ENCODE measurements around the gene MPZL2. TPM values are rescaled to one million over a fixed set of nuclear protein-coding genes. Genes with fewer than 3 reads are reported as not detected.
"Not testable (repeated sequence)": the region's sequence is repeated elsewhere in the genome, so short reads cannot be mapped to it uniquely, and the experiment has no call there.

MPZL2 gene
- 1.4 TPM for total RNA-seq

DNA sequence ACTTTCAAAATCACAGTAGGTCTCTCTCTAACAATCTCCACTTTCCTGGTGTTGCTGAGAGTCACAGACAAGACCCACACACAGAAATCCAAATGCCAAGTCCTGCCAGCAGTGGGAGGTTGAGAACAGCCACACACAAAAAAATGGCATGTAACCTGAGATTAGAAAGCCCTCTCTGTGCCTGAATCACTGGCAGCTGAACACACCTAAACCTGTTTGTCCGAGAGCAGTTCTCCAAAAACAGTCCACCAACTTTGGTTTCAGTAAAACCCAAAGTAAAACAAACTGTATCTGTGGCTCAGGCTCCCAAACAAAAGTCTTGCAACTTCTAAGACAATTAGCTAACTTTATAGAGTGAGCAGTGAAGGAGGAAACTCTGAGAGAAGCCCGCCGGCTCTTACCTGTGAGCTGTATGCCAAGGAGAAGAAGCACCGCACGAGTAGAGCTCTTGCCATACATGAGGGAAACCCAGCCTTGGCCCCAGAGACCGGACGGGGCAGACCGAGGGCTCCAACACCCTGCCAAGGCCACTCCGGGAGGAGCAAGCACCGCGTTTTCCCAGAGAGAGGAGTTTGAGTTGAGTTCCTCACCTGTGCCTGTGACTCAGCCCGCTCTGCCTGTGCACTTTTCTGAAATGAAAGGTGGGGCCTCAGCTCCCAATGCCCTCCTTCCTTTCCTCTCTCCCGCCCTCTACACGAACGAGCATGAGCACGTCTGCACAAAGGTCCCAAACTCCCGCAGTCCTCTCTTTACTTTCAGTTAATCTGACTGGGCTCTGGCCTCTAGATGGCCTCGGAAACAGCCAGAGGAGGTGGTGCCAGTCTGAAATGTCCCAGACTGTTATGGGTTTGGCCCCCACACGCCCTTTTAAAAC, at the start of gene MPZL2:
MPZL2 (minus strand) TSS at position 603 of the 874 bp plus-strand sequence; CDS start at position 459, 144 bp downstream.
- DNase-seq: no peak

GRCh38 chr11:118313242-118313641, 49.1 kb upstream of the MPZL2 start:
- no peak for DNase-seq

DNA sequence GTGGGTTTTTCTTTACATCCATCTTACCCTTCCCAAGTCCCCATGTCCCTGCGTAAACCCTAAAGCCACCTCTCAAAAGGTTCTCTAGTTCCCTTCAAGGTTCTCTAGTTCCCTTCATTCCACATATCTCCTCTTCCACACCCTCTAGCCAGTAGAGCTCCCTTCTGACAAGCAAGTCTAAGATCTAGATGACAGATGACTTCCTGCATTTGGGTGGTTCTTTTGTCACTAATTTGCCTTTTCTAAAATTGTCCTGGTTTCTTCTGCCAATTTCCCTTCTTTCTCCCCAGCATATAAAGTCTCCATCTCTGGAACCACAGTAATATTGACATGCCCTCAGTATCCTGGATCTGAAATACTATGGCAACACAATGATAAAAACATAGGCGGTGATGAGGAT, 48.2 kb upstream of the MPZL2 start:
- DNase-seq: no peak

- DNase-seq: no peak
These were observed 47.4 kb upstream of the MPZL2 start for GRCh38 chr11:118311518-118311917.

GRCh38 chr11:118310781-118311485, 46.8 kb upstream of the MPZL2 start:
- no peak for DNase-seq

DNA sequence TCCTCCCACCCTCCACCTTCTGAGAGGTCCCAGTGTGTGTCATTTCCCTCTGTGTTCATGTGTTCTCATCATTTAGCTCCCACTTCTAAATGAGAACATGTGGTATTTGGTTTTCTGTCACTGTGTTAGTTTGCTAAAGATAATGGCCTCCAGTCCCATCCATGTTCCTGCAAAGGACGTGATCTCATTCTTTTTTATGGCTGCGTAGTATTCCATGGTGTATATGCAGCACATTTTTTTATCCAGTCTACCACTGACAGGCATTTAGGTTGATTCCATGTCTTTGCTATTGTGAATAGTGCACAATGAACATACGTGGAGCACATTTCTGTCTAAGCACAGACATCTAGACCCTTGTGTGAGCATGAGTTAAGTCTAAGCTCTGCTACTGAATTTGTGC, 46.2 kb upstream of the MPZL2 start:
- no peak for DNase-seq

GRCh38 chr11:118308995-118309528, 45.0 kb upstream of the MPZL2 start:
- not testable (repeated sequence) for DNase-seq

GRCh38 chr11:118306556-118306955, 42.5 kb upstream of the MPZL2 start:
- DNase-seq: no peak

DNA sequence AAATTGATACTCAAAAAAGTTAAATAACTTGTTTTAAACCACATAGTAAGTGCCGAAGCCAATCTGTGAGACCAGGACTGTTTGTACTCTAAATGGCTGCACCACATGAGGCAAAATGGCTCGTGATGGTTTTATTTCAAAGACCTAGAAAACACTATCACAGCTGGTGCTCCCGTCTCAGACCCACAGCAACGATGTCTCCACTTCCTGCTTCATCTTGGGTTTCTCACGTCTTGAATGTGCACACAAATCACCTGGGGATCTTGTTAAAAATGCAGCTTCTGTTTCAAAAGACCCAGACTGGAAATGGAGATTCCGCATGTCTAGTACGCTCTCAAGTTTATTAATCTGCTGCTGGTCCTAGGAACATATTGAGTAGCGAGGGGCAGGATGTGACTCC, 41.6 kb upstream of the MPZL2 start:
- DNase-seq: no peak

DNA sequence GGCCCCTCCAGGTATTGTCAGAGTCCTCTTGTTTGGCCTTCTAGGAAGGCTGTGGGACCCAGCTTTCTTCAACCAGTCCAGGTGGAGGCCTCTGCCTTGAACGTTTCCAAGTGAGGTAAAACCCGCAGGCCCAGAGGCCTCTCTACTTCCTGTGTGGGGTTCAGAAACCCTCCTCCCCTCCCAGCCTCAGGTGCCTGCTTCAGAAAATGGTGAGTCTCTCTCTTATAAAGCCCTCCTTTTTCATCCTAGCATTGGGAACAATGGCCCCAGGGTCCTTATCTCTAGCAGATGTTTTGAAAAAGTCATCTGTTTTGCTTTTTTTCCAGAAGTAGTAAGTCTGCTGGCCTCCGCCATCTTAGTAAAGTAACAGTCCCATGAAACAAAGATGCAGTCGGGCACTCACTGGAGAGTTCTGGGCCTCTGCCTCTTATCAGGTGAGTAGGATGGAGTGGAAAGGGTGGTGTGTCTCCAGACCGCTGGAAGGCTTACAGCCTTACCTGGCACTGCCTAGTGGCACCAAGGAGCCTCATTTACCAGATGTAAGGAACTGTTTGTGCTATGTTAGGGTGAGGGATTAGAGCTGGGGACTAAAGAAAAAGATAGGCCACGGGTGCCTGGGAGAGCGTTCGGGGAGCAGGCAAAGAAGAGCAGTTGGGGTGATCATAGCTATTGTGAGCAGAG, 40.6 kb upstream of the MPZL2 start, which contains the start of gene CD3E:
CD3E (plus strand) TSS at position 163 of the 681 bp plus-strand sequence; CDS start at position 386, 223 bp downstream.
- no peak for DNase-seq

- no peak for DNase-seq
These were observed 40.1 kb upstream of the MPZL2 start for GRCh38 chr11:118304227-118304567.

GRCh38 chr11:118301600-118302195, 37.6 kb upstream of the MPZL2 start:
- no peak for DNase-seq

DNA sequence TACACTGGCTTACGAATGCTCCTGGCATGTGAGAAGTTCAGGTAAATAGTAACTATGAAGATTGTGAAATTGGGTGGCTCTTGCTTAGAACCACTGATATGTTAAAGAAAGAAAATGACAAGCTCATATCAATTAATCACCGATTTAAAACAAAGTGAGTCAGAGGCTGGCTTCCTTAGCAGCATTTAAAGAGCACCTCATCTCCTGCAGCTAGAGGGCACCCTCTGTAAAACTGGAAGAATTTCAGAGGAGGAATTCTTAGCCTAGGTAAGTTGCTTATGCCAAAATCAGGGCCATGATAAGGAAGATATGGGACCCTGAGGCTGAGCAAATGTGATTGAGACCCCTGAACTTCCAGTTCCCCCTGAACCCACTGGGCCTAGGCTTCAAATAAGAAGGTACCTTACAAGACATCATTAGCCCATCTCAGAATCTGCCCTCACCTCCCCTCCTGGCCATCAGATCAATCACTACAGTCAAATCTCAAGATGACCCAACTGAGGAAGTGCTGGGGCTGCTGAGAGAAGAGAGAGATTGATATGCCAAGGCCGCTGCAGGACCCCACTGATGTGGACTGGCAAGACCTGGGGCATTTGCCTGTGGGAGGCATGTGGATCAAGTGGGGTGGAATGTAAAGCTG, 31.8 kb upstream of the MPZL2 start:
- DNase-seq: no peak

GRCh38 chr11:118295199-118295598, 31.1 kb upstream of the MPZL2 start:
- DNase-seq: no peak

DNA sequence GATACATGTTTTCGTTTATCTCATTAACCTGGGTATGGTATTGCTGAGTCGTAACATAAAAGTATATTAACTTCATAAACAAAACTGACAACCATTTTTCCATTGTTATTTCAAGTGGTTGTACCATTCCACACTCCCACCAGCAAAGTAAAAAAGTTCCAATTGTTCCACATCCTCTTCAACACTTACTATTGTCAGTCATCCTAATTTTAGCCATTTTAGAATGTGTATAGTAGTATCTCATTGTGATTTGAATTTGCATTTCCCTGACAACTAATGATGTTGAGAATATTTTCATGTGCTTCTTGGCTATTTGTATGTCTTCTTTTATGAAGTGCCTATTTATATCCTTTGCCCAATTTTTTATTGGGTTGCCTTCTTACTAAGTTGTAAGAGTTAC, 30.0 kb upstream of the MPZL2 start:
- DNase-seq: no peak

DNA sequence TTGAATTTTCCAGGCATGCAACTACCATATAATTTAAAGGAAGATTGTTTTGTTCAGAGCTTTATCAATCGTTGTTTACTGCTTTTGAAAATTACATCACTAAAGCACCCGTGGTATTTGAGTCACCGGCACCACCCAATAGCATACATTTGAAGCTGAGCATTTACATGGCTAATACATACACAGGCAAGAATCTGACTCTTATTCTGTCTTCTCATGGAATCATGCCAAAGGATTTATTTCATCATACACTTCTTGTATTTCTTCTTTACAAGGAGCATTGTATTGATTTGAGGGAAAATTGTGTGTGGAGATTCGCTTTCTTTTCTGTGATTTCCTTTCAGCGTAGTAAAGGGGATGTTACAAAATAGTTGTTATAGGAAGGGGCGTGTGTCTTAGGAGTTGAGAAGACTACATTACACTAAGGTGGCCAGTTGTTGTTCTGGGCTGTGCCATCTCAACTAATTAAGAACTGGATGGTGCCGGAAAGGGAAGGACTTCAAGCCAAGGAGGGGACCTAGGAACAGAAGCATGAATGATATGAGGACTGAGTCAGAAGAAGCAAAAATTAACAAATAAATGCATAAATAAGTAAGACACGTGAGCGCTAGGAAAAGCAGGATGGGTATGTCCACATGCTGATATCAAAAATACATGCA, 27.5 kb upstream of the MPZL2 start:
- DNase-seq: no peak

- no peak for DNase-seq
These were observed 26.8 kb upstream of the MPZL2 start for GRCh38 chr11:118290923-118291322.

DNA sequence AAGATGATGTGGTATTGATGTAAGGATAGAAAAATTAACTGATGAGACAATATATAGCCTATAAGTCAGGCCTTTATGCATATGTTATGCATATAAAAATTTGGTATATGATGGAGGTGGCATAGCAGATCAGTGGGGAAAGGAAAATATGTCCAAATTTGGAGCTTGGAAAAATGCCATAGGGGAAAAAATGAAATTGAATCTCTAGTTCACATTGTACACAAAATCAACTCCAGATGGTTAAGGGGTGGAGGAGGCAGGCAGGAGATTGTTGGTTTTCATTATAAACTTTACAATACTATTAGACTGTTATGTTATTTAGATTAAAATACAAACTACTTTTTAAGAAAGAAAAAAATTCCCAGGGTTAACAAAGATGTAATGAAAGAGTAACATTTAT, 25.3 kb upstream of the MPZL2 start:
- DNase-seq: no peak

GRCh38 chr11:118287006-118287405, 22.9 kb upstream of the MPZL2 start:
- DNase-seq: no peak

- DNase-seq: no peak
These were observed 22.4 kb upstream of the MPZL2 start for GRCh38 chr11:118286545-118286944.

DNA sequence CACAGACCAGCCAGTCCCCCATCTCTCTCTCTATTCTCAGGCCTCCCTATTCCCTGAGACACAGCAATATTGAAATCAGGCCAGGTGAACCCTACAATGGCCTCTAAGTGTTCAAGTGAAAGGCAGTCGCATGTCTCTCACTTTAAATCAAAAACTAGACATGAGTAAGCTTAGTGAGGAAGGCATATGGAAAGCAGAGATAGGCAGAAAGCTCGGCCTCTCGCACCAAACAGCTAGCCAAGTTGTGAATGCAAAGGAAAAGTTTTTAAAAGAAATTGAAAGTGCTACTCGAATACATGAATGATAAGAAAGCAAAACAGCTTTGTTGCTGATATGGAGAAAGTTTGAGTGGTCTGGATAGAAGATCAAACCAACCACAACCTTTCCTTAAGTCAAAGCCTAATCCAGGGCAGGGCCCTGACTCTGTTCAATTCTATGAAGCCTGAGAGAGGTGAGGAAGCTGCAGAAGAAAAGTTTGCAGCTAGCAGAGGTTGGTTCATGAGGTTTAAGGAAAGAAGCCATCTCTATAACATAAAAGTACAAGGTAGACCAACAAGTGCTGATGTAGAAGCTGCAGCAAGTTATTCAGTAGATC, 19.8 kb upstream of the MPZL2 start:
- DNase-seq: no peak

Measured in occipital lobe (tissue), 2 donors.